ENCODE measurements around the gene ATG10. TPM values are rescaled to one million over a fixed set of nuclear protein-coding genes. Genes with fewer than 3 reads are reported as not detected.

ATG10 gene
- polyA plus RNA-seq, 1 of the 3 experiments (the other 2 are of a cell fraction), result 3.2 TPM

DNA sequence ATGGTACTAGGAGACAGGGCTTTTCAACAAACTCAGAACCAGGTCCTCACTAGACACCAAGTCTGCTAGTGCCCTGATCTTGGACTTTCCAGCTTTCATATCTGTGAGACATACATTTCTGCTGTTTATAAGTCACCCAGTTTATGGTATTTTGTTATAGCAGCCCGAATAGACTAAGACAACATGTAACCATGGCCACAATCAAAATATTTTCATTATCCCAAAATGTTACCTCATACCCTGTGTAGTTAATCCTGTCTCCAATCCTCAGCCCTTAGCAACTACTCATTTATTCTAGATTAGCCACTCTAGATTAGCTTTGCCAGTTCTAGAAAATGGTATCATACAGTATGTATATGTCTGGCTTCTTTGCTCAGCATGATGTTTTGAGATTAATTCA is 6.3 kb upstream of the ATG10 start:
- Histone ChIP-seq H3K4me1 (ENCODE audit: control insufficient read depth in 1 of 2, insufficient read depth in 2 of 2, low read depth in 1 of 2, low read length in 1 of 2) (peaks cover 0 to 2% of the 10 kb centered on the region in 2 experiments; a peak in 1 of 4 replicates), H2AFZ (ENCODE audit: low read depth) (no peak overlapping the region), H3K27me3 (ENCODE audit: insufficient read depth) (no peaks in the 10 kb centered on the region), H3K4me2 (no peak overlapping the region), H4K20me1 (ENCODE audit: insufficient read depth) (no peaks in the 10 kb centered on the region), H3K36me3 (replicated peaks in 1 of 2; ENCODE audit: control insufficient read depth in 1 of 2, insufficient read depth in 2 of 2, low read length in 1 of 2) (no peaks in the 10 kb centered on the region), H3K9me3 (no peaks in the 10 kb centered on the region), H3K4me3 (ENCODE audit: low read depth in 2 of 2, low read length in 1 of 2) (no peak overlapping the region), H3K9ac (no peak overlapping the region), H3F3A (replicated peaks; ENCODE audit: insufficient read depth) (no peaks in the 10 kb centered on the region), H3K9me2 (no peaks in the 10 kb centered on the region), H3K79me2 (ENCODE audit: insufficient read depth) (no peaks in the 10 kb centered on the region), H3K27ac (ENCODE audit: low read depth in 2 of 2, low read length in 1 of 2) (no peak overlapping the region)
- DNase-seq, result no peak
- TF ChIP-seq YY1 (IDR thresholded peaks at IDR 0.05; ENCODE audit: low read depth) (no peak), TCF12 (IDR thresholded peaks at IDR 0.05) (no peak), JUND (IDR thresholded peaks at IDR 0.05) (no peak), ELF1 (IDR thresholded peaks at IDR 0.05) (no peak), RFX5 (IDR thresholded peaks at IDR 0.05; ENCODE audit: low read length) (no peak), MXI1 (IDR thresholded peaks at IDR 0.05; ENCODE audit: low read depth, low read length) (no peak), USF2 (IDR thresholded peaks at IDR 0.05; ENCODE audit: borderline replicate concordance, low read depth, low read length) (no peak), SMC3 (IDR thresholded peaks at IDR 0.05; ENCODE audit: low read depth, low read length) (no peak), FOSL2 (IDR thresholded peaks at IDR 0.05; ENCODE audit: borderline replicate concordance, low read depth) (no peak)
- TF ChIP-seq, protein P1, sequence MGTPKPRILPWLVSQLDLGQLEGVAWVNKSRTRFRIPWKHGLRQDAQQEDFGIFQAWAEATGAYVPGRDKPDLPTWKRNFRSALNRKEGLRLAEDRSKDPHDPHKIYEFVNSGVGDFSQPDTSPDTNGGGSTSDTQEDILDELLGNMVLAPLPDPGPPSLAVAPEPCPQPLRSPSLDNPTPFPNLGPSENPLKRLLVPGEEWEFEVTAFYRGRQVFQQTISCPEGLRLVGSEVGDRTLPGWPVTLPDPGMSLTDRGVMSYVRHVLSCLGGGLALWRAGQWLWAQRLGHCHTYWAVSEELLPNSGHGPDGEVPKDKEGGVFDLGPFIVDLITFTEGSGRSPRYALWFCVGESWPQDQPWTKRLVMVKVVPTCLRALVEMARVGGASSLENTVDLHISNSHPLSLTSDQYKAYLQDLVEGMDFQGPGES (IDR thresholded peaks at IDR 0.05; ENCODE audit: low read depth, low read length), result no peak
- TF ChIP-seq, protein P2, sequence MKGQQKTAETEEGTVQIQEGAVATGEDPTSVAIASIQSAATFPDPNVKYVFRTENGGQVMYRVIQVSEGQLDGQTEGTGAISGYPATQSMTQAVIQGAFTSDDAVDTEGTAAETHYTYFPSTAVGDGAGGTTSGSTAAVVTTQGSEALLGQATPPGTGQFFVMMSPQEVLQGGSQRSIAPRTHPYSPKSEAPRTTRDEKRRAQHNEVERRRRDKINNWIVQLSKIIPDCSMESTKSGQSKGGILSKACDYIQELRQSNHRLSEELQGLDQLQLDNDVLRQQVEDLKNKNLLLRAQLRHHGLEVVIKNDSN (IDR thresholded peaks at IDR 0.05; ENCODE audit: borderline replicate concordance, low read depth), result no peak
- 63% methylated on average over 1 of the region's 1 CpG for WGBS (ENCODE audit: low lambda C conversion rate)
- ChIA-PET POLR2A (no interaction called here), CTCF (no interaction called here)

GRCh38 chr5:81969226-81969625 is 2.6 kb upstream of the ATG10 start:
- Histone ChIP-seq H3K36me3 (replicated peaks in 1 of 2; ENCODE audit: control insufficient read depth in 1 of 2, insufficient read depth in 2 of 2, low read length in 1 of 2) (no peaks in the 10 kb centered on the region), H3F3A (replicated peaks; ENCODE audit: insufficient read depth) (peaks cover 7% of the 10 kb centered on the region), H3K79me2 (ENCODE audit: insufficient read depth) (peaks cover 17% of the 10 kb centered on the region; the same call in 1 of the 2 replicates), H3K9me3 (no peaks in the 10 kb centered on the region), H3K27me3 (ENCODE audit: insufficient read depth) (no peaks in the 10 kb centered on the region), H3K27ac (ENCODE audit: low read depth in 2 of 2, low read length in 1 of 2) (no peak overlapping the region), H2AFZ (ENCODE audit: low read depth) (no peak overlapping the region), H3K9me2 (no peaks in the 10 kb centered on the region), H4K20me1 (ENCODE audit: insufficient read depth) (no peaks in the 10 kb centered on the region), H3K4me1 (ENCODE audit: control insufficient read depth in 1 of 2, insufficient read depth in 2 of 2, low read depth in 1 of 2, low read length in 1 of 2) (peaks cover 0 to 8% of the 10 kb centered on the region in 2 experiments; a peak in 3 of 4 replicates), H3K9ac (no peak overlapping the region), H3K4me3 (ENCODE audit: low read depth in 2 of 2, low read length in 1 of 2) (no peak overlapping the region), H3K4me2 (no peak overlapping the region)
- ChIA-PET CTCF (interaction anchor here (1.1 kb wide), 1 partner anchor 113 kb away, joined by 3 read pairs; no protein-coding TSS in a partner anchor), POLR2A (no interaction called here)
- DNase-seq, result no peak
- 93% methylated on average over 3 of the region's 3 CpGs for WGBS (ENCODE audit: low lambda C conversion rate)
- TF ChIP-seq SIN3A (IDR thresholded peaks at IDR 0.05; ENCODE audit: borderline replicate concordance, low read depth, low read length) (no peak), PBX3 (IDR thresholded peaks at IDR 0.05) (no peak), FOSL2 (IDR thresholded peaks at IDR 0.05; ENCODE audit: borderline replicate concordance, low read depth) (no peak), USF2 (IDR thresholded peaks at IDR 0.05; ENCODE audit: borderline replicate concordance, low read depth, low read length) (no peak), NRF1 (IDR thresholded peaks at IDR 0.05; ENCODE audit: low read depth, low read length) (no peak), RXRA (IDR thresholded peaks at IDR 0.05; ENCODE audit: borderline replicate concordance, low read depth) (no peak), FOXM1 (IDR thresholded peaks at IDR 0.05; ENCODE audit: low read depth) (no peak), RAD21 (IDR thresholded peaks at IDR 0.05; ENCODE audit: low read length) (no peak), EZH2phosphoT487 (IDR thresholded peaks at IDR 0.05; ENCODE audit: borderline replicate concordance, low read depth) (no peak), GABPA (IDR thresholded peaks at IDR 0.05; ENCODE audit: low read depth) (no peak), MAX (IDR thresholded peaks at IDR 0.05; ENCODE audit: low read depth) (no peak), ELF1 (IDR thresholded peaks at IDR 0.05) (no peak), TCF12 (IDR thresholded peaks at IDR 0.05) (no peak), SMC3 (IDR thresholded peaks at IDR 0.05; ENCODE audit: low read depth, low read length) (no peak), TAF1 (IDR thresholded peaks at IDR 0.05; ENCODE audit: borderline replicate concordance, low read depth, low read length) (no peak)
- TF ChIP-seq, protein P2 (IDR thresholded peaks at IDR 0.05; ENCODE audit: borderline replicate concordance, low read depth), result no peak
